A172 (cell line): ENCODE results near the gene IFT20. TPM values are rescaled to one million over a fixed set of nuclear protein-coding genes. Genes with fewer than 3 reads are reported as not detected.
"Not testable (repeated sequence)": the region's sequence is repeated elsewhere in the genome, so short reads cannot be mapped to it uniquely, and the experiment has no call there.

Experiments used
- DNase-seq: peaks from one replicate; pipeline ENCODE4 v3.0.0-alpha.2; 2015; ENCODE audit warnings: low spot score
- total RNA-seq: library from RNA; depleted of rRNA; stranded (reverse); fragments of >200 nt; shearing (Covaris generic); gene quantifications from 2 replicates; pipeline ENCODE4 v1.2.3, GENCODE V29; 2014

Gene IFT20
- total RNA-seq, 1 experiment from 2014 or later = 45.5 TPM

- no peak for DNase-seq
These were observed 29.5 kb upstream of the IFT20 start, which contains the start of gene SEBOX for GRCh38 chr17:28364665-28365363. TSS of gene SEBOX (minus strand) at chr17:28365199. CDS start at chr17:28365151, 48 bp downstream.

DNA sequence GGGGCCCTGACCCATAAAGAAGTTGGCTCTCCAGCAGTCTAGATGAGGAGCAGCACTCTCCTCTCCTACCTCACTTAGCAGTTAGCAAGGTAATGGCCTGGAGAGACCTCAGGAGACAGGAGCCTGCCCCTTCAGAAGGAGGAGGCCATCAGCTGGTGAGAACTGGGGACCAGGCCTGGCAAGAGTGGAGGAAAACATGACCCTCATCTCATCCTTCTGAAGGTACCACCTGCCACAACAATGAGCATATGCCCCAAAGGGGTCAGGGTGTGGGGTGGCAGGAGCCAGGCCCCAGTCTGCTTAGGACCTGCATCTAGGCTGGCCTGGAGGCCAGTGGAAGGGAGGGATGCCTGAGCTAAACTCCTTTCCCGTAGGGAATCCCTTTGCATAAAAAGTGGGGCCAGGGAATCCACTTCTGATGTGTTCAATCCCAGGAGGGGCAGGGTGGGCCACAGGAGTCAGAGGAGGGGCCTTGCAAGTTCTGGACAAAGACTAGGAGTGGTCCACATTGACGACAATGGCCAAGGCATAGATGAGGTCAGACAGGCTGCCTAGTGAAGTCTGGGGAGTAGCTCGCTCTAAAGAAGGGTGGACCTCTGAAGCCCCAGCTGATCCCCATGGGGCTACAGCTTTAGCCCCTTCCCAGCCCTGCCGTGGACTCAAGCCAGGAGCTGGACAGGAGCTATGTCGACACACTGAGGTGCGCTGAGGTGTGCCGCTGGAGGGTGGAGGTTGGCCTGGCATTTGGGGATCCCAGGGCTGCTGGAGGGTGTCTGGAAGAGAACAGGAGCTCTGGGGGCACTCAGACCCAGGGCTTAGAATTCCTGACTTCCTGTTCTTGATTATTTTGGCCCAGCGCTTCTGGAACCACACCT, 28.7 kb upstream of the IFT20 start:
- DNase-seq = no peak

GRCh38 chr17:28363186-28363585, 27.9 kb upstream of the IFT20 start:
- DNase-seq = no peak

DNA sequence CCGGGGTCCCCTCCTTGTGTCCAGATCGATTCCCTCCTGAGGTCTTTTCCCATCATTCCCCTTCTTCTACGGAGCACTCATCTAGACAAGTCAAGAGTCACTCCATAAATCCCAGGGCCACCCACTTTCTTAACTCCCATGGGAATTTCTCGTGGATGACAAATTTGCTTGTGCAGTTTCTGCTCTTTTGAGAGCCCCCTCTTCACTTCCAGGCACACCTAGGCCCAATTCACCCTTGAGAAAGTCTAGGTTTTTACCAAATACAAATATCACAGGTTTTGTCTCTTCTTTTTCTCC, 22.6 kb upstream of the IFT20 start:
- no peak for DNase-seq

- DNase-seq = peak; percentile 89
These were observed 22.0 kb upstream of the IFT20 start, which contains the start of gene POLDIP2 for GRCh38 chr17:28357061-28357900. TSS of gene POLDIP2 (minus strand) at chr17:28357527. CDS start at chr17:28357448, 79 bp downstream.

DNA sequence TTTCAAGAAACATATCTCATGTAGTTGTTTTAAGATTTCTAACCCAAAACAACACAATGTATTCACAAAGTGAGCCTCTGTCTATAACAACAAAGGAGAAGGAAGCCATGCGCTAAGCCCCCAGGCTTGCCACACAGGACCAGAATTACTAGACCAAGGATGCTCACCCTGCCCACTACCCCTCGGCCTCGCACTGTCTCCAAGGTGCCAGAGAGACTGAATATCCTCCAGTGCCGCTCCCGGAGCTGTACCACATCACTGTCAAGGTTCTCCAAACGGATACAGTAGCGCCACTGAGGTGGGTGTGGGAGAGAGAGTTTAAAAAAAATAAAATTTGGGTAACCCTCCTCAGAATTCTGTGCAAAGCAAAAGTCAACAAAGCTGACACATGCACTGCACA, 15.0 kb upstream of the IFT20 start:
- no peak for DNase-seq

GRCh38 chr17:28348979-28349378, 13.7 kb upstream of the IFT20 start:
- no peak for DNase-seq

- peak; percentile 98 for DNase-seq
These were observed 12.1 kb upstream of the IFT20 start for GRCh38 chr17:28347261-28347891.

GRCh38 chr17:28346746-28347246, 11.5 kb upstream of the IFT20 start:
- DNase-seq = no peak

GRCh38 chr17:28346199-28346580, 10.9 kb upstream of the IFT20 start:
- DNase-seq = peak; percentile 39

DNA sequence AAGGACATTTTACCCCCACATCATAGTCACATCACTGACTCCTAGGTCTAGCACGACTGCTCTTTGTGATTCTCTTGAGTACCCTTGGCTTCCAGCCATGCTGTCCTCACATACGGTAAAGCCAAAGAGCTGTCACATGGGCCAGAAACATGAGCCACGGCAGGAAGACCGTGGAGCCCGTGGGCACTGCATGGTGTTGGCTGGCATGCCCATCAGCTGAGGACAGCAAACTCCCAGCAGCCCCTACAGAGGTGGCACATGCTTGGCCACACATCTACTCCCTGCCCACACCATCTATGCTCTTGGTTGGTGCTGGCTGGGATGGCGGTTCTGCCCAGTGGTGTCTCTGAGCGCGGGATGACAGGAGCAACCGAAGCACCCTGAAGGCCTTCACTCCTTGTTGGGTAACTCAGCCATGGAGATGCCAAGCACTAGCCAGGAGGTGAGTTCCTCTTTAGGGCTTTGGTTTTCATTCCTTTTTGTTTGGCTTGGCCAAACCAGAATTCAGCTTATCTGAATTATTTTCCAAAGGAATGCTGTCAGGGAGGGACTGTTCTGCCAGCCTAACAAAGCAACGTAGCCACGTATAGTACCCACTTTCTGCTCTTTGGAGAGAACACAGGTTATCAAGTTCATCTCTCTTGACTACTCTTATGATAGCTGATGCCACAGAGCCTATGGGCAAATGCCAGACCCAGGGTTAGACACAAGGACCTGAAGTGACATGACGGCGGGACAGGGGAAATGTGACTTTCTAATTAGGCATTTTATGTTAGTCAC, 10.3 kb upstream of the IFT20 start:
- peak; percentile 33 for DNase-seq

- DNase-seq = no peak
These were observed 9.2 kb upstream of the IFT20 start for GRCh38 chr17:28344435-28344901.

GRCh38 chr17:28344011-28344410, 8.7 kb upstream of the IFT20 start:
- DNase-seq = no peak

- DNase-seq = no peak
These were observed 8.2 kb upstream of the IFT20 start for GRCh38 chr17:28343491-28343932.

- no peak for DNase-seq
These were observed 7.0 kb upstream of the IFT20 start for GRCh38 chr17:28342313-28342712.

DNA sequence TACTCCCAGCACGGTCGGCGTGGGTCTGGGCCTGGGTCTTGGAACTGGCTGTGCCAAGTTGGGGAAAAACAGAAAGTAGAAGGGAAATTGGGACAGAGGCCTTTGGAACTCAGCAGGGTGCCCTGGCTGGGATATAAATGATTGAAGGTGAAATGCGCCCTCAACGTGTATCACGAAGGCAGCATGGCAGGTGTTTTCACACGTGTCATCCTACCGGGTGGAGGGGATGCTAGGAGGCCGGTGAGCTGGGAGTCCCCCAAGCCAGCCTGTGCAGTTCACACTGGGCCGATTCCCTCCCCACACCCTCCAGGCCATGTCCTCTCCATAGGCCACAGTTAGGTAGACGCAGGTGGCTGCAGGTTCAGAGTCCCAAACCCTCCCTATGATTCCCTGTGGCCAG, 6.2 kb upstream of the IFT20 start:
- no peak for DNase-seq

DNA sequence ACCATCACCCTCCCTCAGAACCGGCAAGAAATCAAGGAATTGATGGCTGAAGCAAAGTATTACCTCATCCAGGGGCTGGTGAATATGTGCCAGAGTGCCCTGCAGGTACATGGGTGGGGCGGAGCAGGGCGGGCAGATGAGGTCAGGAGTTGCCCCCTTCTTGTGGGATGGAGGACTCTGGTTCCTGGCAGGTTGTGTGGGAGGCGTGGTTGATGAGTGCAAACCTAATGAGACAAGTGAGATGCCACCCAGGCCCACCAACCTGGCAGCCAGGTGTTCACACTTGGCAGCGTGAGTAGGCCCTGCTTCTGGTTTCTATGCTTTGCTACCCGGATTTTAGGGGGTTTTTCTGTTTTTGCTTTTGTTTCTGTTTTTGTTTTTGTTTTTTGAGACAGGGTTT, 5.1 kb upstream of the IFT20 start:
- no peak for DNase-seq

DNA sequence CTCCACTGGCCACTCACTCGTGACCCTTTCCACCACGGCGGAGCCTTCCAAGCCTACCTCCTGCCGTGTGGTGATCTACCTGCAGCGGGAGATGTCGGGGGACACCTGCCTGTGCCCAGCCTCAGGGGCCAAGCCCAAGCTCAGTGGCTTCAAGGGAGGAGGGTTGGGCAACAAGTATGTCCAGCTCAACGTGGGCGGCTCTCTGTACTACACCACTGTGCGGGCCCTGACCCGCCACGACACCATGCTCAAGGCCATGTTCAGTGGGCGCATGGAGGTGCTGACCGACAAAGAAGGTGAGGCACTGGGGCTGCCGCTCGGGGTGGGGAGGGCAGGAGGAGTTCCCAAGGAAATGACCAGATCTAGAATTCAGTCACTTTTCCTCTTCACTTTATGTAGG, 4.2 kb upstream of the IFT20 start:
- DNase-seq = no peak

GRCh38 chr17:28338769-28339212, 3.5 kb upstream of the IFT20 start:
- not testable (repeated sequence) for DNase-seq

DNA sequence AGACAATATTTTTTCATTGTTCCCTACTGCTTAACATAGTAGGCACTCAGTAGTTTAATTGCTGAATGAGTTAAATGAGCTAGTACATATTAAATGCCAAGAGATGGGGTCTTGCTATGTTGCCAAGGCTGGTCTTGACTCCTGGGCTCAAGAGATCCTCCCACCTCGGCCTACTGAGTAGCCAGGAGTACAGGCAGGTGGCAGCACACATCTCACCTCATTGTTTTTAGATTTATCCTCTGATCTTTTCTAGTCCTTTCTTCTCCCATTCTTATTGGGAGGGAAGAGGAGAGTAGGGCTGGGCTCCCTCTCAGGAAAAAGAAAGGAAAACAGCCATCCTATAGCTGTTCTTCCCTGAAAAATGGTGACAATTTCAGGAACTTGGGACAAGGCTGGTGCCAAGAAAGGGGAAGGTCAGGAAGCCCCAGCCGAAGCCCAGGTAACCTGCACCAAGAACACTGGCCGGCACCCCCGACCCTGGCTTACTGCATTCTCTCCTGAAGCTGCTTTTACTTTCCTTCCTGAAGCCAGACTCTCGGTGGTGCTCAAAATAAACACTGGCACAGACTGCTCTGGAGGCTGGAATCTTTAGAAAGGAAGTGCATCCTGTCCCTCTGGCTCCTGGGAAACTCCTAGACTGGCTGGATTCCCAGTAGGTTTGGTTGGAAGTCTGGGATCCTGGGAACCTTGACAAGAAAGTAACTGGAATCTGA, 2.9 kb upstream of the IFT20 start:
- peak; percentile 95 for DNase-seq
